Stimulated activated naive CD4-positive, alpha-beta T cell treated with Interleukin-2 at 50 U/mL for 16 hours (primary cell): ENCODE data around the gene DYRK1A.

Experiments
- DNase-seq: peaks from one replicate; lab custom pipeline; 2025; lab: John Stamatoyannopoulos, UW

DYRK1A gene

GRCh38 chr21:37385179-37385765 is 18.7 kb downstream of the DYRK1A start:
- DNase-seq: no peak

- no peak for DNase-seq
Measured at GRCh38 chr21:37386151-37386550, 19.6 kb downstream of the DYRK1A start.

DNA sequence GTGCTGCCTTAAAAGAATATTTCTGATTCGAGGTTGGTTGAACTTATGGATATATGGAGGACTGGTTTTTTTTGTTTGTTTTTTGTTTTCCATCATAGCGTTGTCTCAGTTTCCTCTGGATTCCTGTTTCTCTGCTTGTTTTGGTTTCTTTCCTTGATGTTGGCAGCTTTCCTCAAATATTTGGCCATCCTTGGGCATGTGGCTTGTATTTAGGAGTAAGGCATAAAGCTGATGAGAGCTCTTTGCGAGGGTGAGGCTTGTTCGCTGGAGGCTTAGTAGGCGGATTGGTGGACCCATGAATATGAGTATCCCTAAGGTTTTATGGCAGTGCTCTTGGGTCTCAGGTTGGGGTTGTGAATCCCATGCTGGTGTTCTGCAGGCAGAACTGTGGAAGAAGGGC is 22.9 kb downstream of the DYRK1A start:
- no peak for DNase-seq

GRCh38 chr21:37391666-37392065 is 25.1 kb downstream of the DYRK1A start:
- no peak for DNase-seq

DNA sequence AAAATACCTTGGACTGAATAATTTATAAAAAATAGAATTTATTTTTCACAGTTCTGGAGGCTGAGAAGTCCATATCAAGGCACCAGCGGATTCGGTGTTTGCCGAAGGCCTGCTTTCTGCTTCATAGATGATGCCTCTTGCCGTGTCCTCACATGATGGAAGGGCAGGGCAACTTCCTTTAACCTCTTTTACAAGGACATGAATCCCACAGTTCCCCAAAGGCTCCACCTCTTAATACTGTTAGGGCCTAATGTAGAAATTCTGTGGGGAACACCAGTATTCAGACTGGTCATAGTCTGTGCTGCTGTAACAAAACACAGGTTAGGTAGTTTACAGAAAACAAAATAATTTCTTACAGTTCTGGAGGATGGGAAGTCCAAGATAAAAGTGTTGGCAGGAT is 25.9 kb downstream of the DYRK1A start:
- no peak for DNase-seq

GRCh38 chr21:37393030-37393429 is 26.5 kb downstream of the DYRK1A start:
- no peak for DNase-seq

DNA sequence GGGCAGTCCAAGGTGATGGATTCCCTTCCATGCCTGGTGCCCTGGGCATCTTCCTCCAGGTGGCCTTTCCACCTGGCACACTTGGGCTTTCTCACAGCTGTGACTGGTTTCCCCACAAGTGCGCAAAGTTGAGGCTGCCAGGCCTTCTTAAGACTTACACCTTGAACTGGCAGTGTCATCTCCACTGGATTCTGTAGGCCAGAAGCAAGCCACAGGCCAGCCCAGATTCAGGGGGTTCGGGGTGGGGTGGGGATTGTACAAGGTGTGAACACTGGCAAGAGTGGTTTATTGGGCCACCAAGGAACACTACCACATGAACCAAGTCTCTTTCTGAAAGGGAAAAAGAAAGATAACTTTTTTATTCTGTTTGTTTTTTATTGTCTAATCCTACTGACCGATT is 27.2 kb downstream of the DYRK1A start:
- no peak for DNase-seq

- DNase-seq: no peak
Measured at GRCh38 chr21:37395961-37396360, 29.4 kb downstream of the DYRK1A start.

DNA sequence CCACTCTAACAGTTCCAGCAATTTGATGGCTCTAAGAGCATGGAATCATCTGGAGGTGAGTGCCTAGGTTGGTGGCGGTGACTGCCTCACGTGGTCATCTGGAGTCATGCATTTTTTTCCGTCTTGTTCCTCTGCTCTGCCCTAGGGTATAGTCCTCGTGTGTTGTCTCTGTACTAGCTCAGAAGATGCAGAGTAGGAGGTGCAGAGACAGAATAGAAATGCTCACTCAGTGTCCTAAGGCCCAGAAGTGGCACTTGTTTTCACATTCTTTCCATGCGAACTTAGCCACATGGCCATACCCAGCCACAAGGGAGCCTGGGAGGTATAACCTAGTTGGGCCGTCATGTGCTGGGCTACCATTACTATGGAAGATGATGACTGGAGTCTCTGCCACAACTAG is 30.3 kb downstream of the DYRK1A start:
- DNase-seq: no peak

DNA sequence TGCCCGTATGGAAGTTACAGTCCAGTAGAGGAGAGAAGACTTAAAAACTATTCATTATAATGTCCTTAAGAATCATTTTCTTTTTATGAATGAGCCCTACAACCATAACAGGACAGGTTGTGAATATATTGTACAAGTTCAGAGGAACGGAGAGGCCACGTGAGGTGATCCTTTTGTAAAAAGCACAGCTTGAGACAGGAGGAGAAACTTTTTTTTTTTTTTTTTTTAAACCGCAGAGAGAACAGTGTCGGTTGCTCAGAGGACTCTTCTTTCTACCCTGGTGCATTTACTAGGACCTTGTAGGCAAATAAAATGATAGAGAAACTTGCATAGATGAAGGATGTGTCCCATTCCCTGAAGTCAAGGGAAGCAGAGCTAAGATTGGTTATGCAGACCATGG is 32.1 kb downstream of the DYRK1A start:
- DNase-seq: no peak

DNA sequence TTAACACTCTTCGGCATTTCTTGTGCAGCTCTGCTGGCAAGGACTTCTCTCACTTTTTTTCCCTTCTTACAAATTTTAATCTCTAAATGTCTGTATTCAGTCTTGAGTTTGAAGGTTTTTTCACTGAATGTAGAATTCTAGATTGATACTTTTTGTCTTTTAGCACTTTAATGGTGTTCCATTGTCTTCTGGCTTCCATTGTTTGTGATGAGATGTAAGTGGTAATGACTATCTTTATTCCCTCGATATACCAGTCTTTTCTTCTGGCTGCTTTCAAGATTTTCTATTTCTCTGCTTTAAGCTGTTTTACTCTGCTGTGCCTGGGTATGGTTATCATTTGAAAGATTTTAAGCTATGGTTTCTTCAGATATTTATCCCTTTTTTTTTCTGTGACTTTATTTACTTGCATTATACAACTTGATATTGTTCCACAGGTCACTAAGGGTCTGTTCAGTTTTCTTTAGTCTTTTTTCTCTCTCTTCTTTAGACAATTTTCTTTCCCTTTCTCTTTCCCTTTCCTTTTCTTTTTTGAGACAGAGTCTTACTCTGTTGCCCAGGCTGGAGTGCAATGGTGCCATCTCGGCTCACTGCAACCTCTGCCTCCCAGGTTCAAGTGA is 35.8 kb downstream of the DYRK1A start:
- DNase-seq: no peak

DNA sequence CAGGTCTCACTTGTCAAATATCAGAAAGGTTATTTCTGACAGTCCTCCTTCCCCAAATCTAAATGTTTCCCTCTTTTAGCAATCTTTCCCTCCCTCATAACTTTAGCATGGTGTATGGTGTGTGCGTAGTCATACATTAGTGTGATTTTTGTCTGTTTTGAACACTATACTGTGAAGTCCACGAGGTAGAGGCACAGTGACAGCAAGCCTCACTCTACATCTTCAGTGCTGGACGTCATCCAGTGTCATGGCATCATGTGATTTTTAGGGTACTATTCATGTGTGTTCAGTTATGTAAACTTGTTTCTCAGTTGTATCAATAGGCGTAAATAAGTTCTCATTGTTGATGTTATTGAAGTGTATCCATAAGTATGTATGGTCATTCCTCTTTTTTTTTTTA is 39.1 kb downstream of the DYRK1A start:
- DNase-seq: no peak

DNA sequence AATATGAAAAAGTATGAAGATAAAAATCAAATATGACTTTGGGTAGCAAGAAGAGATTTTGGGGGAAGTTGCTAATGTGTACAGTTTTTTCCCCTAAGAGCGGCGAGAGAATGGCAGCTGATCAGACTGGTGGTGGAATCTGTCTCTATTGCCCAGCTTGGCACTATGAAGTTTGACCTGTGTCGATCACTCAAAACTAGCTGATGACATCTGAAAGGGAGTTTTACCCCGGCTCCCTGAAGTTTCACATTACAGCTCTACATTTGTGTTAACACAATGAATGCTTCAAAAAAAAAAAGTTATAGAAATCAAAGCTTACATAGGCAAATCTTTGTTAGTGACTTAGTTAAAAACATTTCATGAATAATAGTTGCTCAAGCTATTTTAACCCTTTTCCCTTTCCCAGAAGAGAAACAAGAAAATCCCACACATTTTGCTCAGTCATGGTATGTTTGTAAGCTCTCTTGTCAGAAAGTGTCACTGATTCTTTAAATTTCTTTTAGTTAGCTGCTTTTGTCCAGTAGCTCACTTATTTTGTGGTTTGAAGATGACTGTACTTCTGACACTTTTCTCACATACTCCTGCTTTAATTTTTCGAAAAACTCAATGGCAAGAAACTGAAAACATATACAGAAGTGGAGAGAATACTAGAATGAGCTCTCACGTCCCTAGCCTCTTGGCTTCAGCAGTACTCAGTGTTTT is 41.3 kb downstream of the DYRK1A start:
- DNase-seq: no peak

DNA sequence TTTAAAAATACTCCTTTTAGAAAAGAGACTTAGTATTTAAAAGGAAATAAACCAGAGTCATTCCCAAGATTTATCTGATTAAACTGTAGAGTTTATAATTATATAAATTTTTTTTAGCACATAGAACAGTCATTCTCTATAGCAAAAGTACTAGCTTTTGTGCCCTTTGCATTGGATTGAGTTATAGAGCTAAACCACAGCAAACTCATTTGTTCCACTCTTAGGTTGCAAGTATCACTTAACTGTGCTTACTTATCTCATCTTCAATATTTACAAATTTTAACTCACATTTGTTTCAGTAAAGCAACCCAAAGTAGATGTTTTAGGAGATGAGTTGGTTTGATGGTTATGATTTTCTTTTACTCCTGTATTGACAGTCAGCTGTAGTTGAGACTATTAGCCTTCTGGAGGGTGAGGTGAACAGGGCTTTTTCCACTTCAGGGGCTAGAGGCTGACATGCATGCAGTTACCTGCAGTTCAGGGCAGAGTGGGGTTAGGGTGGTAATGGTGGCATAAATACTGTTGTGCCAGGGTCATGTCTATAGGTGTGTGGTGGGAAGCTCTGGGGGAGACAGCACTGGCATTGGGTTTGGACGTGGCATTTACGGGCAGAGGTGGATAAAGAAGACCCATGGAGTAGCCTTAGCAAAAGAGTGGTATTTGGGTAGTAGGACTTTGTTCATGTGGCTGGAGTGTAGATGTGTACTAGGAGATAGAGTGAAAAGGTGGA is 42.1 kb downstream of the DYRK1A start:
- no peak for DNase-seq

DNA sequence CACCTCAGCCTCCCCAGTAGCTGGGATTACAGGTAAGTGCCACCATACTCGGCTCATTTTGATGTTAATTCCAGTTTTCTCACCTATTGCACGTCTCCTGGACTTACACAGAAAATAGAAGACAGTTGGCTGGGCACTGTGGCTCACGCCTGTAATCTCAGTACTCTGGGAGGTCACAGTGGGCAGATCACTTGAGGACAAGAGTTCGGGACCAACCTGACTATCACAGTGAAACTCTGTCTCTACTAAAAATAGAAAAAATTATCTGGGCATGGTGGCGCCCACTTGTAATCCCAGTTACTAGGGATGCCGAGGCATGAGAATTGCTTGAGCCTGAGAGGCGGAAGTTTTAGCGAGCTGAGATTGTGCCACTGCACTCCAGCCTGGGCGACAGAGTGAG is 44.1 kb downstream of the DYRK1A start:
- DNase-seq: no peak

GRCh38 chr21:37412603-37413360 is 46.2 kb downstream of the DYRK1A start:
- DNase-seq: no peak

DNA sequence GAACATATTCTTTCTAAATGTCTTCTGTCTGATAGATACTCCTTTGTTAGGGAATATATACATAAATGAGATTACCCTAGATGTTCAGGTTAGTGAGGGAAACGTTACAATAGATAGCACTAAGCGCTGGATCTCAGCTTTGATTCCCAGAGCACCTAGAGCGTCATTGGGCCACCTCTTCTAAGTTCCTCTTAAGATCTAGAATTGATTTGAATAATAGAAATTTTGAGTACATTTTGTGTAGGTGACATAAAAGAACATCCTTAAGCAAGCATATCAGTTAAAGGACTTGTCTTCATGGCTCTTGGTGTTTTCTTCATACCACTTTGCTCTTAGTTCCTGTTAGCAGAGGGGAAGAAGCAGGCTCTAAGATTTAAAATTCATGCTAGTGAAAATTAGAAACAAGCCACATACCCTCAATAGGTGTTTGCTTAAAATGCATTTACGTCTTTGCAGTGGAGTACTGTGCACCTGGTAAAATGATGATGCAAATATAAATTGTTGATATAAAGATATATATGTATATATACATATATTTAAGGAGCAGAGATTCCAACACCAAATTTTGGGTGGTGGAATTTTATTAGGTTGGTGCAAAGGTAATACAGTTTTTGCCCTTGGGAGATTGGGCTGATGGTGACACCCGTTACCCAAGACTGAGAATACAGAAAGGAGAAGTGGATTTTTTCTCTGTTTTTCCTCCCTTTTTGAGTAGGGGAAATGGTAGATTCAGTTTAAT is 47.1 kb downstream of the DYRK1A start:
- no peak for DNase-seq

DNA sequence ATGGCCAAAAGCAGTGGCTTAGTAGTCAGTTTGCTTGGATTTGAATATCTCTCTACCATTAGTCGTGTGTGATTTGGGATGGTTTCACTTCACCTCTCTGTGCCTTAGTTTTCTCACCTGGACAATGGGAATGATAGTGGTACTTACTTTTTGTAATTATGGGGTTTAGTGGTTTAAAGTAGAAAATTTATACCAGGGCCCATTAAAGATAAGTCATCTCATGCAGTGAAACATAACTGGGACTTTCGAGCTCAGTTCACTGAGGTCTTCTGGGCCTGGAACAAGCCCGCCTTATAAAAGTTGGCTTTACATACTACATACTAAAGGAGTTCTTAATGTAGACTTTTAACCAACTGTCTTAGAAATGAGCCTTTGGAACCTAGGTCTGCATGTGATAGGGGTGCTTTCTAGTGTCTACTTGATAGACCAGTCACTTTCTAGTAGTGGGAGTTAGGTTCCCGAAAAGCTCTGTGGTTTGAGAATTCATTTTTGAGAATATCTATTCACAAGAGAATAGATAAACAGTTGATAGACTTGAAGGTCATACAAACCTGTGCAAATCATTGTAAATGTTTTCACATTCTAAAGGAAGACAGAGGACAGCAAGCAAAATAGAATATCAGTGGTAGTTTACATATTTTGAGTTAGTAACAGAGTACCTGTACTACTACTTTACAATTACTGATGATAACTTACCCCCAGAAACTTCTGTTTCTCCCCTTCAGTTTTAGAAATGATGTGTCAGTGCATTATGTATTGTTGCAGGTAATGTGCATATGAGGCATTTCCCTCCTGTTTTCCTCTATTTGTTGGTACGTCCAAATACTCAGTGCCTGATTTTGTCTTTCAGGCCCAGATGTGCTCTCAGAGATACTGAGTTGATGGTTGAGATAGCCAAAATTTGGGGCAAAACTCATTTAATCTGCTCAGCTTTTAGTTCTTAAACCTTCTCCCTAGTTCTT is 48.0 kb downstream of the DYRK1A start:
- no peak for DNase-seq

DNA sequence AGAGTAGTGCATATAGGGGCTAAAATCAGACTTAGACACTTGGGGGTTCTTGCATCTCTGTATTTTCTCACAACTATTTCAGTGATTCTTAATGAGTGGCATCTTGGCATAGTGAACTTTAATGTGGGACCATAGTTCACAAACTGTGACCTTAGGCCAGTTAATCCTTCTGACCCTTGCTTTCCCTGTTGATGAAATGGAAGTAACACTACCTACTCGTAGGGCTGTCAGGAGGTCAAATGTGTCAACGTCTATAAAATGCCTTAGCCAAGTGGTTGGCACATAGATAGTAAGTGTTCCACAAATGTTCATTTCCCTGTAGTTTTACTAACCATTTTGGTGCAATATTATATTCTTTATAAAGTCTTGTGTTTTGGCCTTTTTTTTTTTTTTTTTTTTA is 49.4 kb downstream of the DYRK1A start:
- DNase-seq: no peak

GRCh38 chr21:37416914-37417313 is 50.3 kb downstream of the DYRK1A start:
- no peak for DNase-seq
